T follicular helper cell (primary cell): ENCODE measurements around the gene MMS19.
"Not testable (repeated sequence)": the region's sequence is repeated elsewhere in the genome, so short reads cannot be mapped to it uniquely, and the experiment has no call there.

Experiments
- DNase-seq: peaks from one replicate; pipeline ENCODE4 v3.0.0-alpha.2; 2020; ENCODE audit warnings: low read depth

Gene MMS19

GRCh38 chr10:97499561-97500296, 1.5 kb upstream of the MMS19 start:
- DNase-seq = no peak

- peak; percentile 13 for DNase-seq
Observed at GRCh38 chr10:97498841-97499560, 779 bp upstream of the MMS19 start, which contains the start of gene UBTD1. Gene UBTD1, plus strand, starts transcription at chr10:97498924. Its CDS starts 280 bp downstream, at chr10:97499204.

- DNase-seq = peak; percentile 57
Observed at GRCh38 chr10:97497572-97498075, 598 bp downstream of the MMS19 start.

GRCh38 chr10:97494863-97495506, 3.2 kb downstream of the MMS19 start:
- peak; percentile 28 for DNase-seq

GRCh38 chr10:97494151-97494550, 4.1 kb downstream of the MMS19 start:
- no peak for DNase-seq

- DNase-seq = no peak
Observed at GRCh38 chr10:97490592-97490991, 7.6 kb downstream of the MMS19 start.

DNA sequence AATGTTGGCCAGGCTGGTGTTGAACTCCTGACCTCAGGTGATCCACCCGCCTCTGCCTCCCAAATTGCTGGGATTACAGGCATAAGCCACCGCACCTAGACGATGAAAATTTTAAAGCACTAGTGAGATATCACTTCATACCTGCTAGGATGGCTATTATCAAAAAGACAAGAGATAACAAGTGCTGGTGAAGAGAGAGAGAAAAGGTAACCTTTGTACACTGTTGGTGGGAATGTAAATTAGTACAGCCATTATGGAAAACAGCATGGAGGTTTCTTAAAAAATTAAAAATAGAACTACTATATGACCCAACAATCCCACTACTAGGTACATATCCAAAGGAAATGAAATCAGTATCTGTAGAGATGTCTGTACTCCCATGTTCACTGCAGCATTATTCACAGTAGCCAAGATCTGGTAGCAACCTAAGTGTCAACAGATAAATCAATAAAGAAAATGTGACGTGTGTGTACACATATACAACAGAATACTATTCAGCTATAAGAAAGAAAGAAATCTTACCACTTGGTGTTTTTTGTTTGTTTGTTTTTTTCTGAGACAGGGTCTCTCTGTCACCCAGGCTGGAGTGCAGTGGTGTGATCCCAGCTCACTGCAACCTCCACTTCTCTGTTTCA, 12.5 kb downstream of the MMS19 start:
- no peak for DNase-seq

GRCh38 chr10:97483921-97484320, 14.3 kb downstream of the MMS19 start:
- no peak for DNase-seq

- DNase-seq = no peak
Observed at GRCh38 chr10:97483506-97483905, 14.7 kb downstream of the MMS19 start.

- no peak for DNase-seq
Observed at GRCh38 chr10:97482381-97482780, 15.8 kb downstream of the MMS19 start.

GRCh38 chr10:97481071-97481470, 17.2 kb downstream of the MMS19 start:
- DNase-seq = no peak

GRCh38 chr10:97479939-97480338, 18.3 kb downstream of the MMS19 start:
- no peak for DNase-seq

GRCh38 chr10:97479410-97479809, 18.8 kb downstream of the MMS19 start:
- DNase-seq = not testable (repeated sequence)

DNA sequence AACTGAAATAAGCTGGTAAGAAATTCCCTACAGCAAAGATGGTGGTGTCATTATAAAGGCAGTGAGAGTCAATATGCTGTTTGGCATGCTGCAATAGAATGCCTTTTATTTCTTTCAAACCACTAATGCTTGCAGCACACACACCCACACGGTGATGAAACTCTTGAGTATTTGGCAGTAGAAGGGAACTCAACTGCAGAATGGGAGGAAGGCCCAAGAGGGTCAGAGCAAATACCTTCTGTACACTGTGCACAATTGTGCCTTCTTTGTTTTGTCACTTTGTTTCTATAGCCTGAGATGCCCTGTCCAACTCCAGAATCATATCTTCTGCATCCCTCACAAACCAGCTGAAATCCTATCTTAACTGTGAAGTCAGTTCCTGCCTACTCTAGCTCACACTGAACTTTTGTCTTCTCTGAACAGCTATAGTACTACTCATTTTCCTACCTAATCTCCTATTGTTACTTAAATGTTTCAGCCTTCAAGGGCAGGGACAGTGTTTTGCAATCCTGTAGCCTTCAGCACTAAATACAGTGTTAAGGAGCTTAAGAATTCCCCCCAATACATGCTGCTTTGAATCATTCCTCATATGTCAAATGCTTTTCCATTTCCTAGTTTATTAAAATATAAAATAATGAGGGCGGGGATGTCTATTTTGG, 22.2 kb downstream of the MMS19 start:
- no peak for DNase-seq

GRCh38 chr10:97474918-97475317, 23.3 kb downstream of the MMS19 start:
- DNase-seq = no peak

DNA sequence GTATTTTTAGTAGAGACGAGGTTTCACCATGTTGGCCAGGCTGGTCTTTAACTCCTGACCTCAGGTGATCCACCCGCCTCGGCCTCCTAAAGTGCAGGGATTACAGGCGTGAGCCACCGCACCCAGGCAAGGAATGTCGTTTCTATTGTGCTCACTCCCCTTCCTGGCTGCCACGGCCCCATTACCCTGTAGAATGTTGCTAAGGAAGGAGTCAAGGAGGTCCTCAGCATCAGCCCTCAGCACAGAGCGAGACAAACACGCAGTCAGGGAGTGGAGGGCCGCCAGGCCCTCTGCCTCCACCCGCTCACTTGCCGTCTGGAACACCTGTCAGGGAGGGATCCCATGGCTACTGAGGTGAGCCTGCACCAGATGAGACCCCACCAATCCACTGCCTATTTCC, 29.4 kb downstream of the MMS19 start:
- not testable (repeated sequence) for DNase-seq

DNA sequence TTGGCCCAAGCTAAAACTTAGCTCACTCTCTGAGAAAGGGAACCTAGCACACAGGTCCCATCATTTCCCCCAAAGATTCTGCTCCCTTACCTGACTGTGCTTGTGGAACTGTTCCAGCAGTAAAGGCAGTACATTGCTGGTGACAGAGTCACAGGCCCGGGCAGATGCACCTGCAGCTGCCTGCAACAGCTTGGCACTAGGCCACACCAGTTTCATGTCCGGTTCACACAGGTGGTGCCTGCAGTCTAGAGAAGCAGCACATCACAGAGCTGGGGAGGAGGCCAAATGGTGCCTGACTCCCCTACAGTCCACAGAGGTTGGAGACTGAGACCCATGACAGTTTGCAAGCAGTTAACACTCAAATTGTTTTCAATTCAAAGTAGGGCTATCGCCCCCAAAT, 30.1 kb downstream of the MMS19 start:
- DNase-seq = no peak

DNA sequence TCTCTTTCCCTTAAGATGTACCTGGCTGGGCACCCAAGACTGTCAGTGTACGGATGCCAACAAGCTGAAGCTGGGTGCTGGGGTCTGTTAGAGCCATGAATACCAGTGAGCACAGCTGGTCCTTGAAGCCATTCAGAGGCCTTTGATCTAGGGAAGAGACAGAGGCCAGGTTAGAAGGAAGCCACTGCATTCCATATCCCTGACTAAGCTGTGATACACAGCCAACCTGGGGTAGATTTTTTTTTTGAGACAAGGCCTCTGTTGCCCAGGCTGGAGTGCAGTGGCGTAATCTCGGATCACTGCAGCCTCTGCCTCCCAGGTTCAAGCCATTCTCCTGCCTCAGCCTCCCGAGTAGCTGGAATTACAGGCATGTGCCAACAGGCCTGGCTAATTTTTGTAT, 31.5 kb downstream of the MMS19 start:
- DNase-seq = no peak

- DNase-seq = no peak
Observed at GRCh38 chr10:97465982-97466381, 32.2 kb downstream of the MMS19 start.

DNA sequence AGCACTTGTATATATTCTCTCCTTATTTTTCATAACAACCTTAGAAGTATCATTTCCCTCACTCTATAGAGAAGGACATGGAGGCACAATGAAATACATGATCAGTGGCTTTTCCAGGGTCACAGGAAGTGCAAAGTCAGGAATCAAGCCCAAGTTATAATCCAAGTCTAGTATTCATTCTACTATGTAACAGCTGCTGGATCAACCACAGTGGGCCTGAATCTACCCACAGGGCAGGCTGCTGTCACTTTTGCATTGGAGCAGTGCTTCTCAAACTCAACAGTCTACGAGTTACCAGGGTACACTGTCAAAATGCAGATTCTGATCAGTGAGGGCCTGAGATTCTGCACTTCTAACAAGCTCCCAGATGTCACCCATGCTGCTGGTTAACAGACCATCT, 34.0 kb downstream of the MMS19 start:
- no peak for DNase-seq

DNA sequence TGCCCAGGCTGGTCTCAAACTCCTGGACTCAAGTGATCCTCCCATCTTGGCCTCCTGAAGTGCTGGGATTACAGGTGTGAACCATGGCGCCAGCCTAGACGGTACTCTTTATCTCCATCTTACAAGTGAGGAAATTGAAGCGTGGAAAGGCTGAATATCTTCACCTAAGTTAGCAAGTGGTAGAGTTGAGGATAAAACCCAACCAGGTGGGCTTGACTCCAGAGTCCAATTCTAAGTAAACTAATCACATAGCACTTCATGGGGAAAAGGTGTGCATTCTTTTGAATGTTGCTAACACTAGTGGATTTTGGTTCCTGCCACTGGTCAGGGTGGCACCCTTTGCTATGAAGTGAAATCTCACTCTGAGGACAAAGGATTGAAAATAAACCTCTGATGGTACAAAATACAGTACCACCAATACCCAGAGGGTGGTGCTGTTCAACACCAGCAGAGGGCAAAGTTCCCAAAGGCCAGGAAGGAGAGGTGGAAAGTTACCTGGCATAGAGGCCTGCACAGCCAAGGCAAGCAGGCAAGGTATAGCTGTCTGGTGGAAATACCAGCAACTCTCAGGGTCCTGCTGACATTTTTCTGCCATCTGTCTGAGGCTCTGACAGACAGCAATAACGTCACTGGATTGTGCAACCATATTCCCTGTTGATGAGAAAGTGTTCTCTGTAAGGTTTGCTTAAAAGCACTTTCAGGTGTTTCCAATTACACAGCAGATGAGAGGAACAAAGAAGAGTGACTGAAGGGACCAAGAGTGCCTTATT, 34.7 kb downstream of the MMS19 start:
- peak; percentile 26 for DNase-seq
